LHCN-M2 (cell line): Measurements from ENCODE around the gene NDUFAF8. TPM values are rescaled to one million over a fixed set of nuclear protein-coding genes. Genes with fewer than 3 reads are reported as not detected.

ENCODE experiments used
- DNase-seq: peaks from one replicate; pipeline ENCODE4 v3.0.0-alpha.2; 2012; ENCODE audit warnings: low read depth
- total RNA-seq: library from RNA; depleted of rRNA; stranded (reverse); fragments of >200 nt; gene quantifications from 2 replicates; pipeline ENCODE4 v1.2.3, GENCODE V29; 2014

NDUFAF8 gene
- total RNA-seq, 1 experiment from 2014 or later = 39.9 TPM

GRCh38 chr17:81273698-81274470, 34.8 kb downstream of the NDUFAF8 start:
- no peak for DNase-seq

DNA sequence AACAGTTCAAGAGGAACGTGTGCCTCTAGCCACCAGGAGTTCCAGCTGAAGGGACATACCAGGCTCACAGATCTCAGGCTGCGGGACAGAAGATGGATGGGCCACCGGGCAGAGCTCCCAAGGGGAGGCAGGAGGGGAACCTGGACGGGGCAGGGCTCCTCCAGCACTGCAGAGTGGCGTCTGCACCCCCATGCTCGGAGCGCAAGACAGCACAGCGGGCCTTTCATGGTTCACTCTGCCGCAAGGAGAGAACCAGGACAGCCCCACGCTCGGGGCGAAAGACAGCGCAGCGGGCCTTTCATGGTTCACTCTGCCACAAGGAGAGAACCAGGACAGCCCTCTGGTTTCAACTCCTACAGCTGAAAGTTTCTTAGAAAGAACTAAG, 35.3 kb downstream of the NDUFAF8 start:
- no peak for DNase-seq

- no peak for DNase-seq
These were observed 37.7 kb downstream of the NDUFAF8 start for GRCh38 chr17:81276781-81277180.

DNA sequence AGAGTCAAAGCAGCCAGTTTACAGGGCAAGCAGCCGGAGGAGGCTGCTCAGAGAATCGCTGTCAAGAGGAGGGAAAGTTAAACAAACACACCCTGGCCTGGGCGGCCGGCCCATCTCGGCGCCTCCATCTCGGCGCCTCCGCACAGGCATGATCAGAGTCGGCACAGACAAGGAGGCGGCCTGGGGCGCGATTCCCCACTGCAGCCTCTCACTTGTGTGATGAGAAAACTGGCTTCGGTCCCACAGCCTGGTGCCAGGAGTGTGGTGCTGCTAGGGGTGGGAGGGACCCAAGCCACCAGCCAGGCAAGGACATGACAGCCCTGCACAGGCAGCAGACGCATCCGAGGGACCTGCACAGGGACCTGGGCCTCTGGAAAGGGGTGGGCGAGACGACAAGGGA, 38.3 kb downstream of the NDUFAF8 start:
- no peak for DNase-seq

DNA sequence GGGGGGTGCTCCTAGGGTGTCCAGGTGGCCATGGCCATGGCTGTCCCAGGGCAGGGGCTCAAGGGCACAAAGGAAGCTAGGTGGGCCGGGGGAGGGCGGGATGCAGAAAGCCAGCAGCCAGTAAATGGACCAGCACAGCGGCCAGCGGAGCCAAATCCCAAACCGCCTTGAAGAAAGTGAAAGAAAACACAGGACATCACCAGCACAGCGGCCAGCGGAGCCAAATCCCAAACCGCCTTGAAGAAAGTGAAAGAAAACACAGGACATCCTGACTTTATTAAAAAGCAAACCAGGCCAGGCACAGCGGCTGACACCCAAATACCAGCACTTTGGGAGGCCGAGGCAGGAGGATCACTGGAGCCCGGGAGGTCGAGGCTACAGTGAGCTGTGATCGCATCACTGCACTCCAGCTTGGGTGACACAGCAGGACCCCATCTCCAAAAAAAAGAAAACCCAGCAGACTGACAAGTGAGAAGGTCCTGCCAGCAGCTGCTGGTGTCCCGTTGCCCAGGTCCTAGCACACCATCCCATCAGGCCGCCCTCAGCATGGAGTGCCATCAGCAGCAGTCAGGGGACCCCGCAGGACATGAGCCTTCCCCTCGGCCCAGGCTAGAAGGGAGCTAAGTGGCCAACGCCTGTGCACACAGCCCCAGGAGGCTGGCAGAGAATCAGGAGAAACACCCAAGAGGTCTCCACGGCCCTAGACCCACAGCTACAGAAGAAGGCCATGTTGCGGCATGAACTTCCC, 39.0 kb downstream of the NDUFAF8 start:
- DNase-seq = no peak

DNA sequence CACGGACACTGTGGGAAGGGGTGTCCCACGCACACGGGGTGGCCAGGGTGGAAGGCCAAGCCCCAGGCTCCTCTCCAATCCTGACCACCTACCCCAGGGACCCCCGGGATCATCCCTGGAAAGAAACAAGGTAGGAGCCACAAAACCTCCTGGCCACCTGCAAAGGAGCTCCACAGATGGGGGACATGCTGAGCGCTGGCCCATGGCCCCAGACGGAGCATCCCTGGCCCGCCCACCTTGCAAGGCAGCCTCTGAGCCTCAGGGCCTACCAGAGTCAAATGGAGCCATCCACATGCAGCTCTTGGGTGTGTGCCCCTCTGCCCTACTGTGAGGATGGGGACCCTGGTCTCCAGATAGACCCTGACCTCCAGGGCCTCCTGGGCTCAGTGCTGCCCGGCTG, 39.7 kb downstream of the NDUFAF8 start:
- no peak for DNase-seq

- no peak for DNase-seq
These were observed 40.5 kb downstream of the NDUFAF8 start for GRCh38 chr17:81279278-81280275.

- DNase-seq = no peak
These were observed 41.5 kb downstream of the NDUFAF8 start for GRCh38 chr17:81280571-81280970.

DNA sequence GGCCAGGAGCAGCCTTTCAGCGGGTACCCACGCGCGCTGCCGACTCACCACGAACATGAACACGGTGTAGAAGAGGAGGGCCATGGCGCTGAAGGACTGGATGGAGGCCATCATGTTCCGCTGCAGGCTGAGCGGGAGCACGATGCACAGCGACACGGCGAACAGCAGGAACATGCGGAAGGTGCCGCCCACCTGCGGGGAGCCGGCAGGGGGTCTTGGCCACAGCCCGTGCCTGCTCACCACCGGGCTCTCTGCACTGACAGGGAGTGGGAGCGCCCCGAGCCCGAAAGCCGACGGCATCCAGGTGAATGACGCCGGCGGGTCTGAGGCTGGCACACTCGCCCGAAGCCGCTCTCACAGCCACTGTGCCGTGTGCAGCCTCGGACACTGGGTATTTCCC, 43.0 kb downstream of the NDUFAF8 start:
- no peak for DNase-seq

DNA sequence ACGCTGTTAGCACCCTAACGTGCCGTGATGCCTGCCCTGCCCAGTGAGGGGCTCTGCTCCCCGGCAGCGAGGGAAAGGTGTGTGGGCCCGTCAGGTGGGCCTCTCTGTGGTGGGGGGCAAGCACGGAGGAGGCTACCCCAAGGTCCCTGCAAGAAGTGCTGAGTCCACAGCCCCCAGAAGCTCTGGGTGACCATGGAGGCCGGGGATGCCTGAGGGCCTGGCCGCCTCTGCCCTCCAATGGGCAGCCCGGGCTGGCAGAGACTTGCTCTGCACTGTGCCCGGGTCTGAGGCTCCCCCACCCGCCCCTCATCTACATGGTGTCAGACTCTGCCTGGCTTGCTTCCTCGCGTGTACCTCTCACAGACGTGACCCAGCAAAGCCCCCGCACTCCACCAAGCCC, 43.8 kb downstream of the NDUFAF8 start:
- no peak for DNase-seq

DNA sequence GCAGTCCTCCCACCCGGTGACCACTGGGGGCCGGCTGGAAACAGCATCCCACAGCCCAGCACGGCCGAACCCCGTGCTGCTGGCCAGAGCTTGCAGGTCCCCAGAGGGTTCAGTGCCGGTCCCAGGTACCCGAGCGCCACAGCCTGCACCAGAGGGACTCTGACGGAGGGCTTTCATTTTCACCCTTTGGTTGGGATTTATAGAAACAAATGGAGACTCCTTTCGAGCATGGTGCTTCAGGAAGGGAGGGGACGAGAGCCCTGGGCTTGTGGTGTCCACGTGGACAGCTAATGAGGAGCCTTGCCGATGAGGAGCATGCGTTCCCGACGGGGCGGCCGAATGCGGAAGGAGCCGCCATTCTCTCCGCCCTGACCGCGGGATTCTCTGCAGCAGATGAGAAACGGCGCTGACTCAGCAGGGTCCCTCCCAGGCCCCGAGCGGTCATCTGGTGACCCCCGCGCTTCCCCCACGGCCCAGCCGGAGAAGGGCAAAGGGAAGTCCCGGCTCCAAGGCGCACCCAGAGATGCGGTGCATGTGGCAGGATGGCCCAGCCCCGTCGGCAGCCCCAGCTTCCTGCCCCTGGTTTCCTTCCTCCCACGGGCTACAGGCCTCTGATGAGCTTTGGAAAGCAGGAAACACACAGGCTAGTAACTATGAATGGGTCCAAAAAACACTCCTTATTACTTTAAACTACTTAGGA, 46.2 kb downstream of the NDUFAF8 start:
- no peak for DNase-seq

DNA sequence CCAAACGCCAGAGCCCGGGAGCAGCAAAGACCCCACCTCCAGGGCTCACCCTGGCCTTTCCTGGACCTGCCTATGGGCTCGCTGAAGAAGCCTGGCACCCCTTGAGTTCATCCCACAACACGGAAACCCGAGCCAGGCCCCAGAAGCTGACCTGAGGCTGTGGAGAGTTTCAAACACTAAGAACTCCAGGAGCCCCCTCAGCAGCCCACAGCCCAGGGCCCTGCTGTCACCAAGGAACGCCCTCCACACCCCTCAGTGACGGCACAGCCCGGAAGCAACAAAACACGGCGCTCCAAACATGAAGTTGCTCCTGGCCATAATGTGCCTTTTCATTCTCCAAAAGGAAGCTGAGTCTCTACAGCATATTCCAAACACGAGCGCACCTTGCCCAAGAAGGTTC, 46.8 kb downstream of the NDUFAF8 start:
- DNase-seq = no peak

DNA sequence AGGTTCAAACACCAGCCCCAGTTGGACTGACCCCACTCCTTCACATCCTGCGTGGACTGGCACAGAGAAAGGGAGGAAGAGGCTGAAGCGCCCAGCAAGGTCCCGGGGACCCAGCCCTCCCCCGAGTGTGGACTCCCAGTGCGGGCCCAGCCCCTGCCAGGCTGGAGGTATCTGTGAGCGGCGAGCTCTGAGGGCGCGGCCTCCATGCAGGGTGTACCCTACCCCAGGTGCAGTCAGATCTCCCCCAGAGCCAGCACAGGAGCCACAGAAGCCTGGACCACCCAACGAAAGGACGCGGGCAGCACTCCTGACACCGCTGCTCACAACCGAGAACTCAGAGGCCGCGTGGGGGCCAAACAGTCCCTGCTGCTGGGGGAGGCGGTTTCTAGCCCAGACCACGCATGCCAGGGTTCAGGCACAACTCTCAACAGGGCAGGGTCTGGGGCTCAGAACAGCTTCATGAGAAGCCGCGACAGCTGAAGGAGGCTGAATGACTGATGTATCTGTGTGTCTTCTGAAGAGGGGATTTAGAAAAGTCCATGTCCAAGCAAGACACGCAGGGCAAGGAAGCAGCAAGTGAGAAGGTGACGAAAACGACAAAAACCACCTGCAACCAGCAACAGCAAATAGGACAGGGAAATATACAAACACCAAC, 47.5 kb downstream of the NDUFAF8 start:
- DNase-seq = no peak

GRCh38 chr17:81287152-81287551, 48.0 kb downstream of the NDUFAF8 start:
- no peak for DNase-seq

- DNase-seq = no peak
These were observed 48.8 kb downstream of the NDUFAF8 start for GRCh38 chr17:81287741-81288430.

DNA sequence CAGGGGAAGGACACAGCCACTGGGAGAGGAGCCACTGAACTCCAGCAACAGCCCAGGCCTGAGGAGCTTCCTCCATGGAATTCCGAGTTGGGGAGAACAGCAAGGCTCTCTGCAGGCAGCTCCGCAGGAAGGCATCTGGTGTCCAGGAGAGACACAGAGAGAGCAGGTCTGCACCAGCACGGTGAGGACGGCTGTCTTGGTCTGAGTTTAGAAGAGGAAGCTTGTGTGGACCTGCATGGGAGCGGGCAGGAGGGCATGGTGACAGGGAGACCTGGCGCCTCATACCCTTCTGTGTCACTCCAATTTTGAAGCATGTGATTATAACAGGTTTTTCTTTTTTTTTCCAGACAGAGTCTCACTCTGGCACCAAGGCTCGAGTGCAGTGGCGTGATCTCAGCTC, 49.6 kb downstream of the NDUFAF8 start:
- DNase-seq = no peak

- DNase-seq = no peak
These were observed 50.5 kb downstream of the NDUFAF8 start for GRCh38 chr17:81289627-81290026.

GRCh38 chr17:81290230-81290629, 51.1 kb downstream of the NDUFAF8 start:
- DNase-seq = no peak
